B cell (primary cell): ENCODE measurements around the gene AKR1C3.

Experiments
- CTCF ChIP-seq: fragments of 200-600 bp; IDR thresholded peaks from one replicate; pipeline ENCODE4 v1.8.0; 2022; ENCODE audit warnings: antibody characterized with exemption, mild to moderate bottlenecking
- EZH2 ChIP-seq: IDR thresholded peaks from 2 replicates; pipeline ENCODE4 v1.6.1; 2012; ENCODE audit warnings: borderline replicate concordance, low read depth, mild to moderate bottlenecking, moderate library complexity, low read length; ENCODE audit not compliant: insufficient read depth, poor library complexity, severe bottlenecking

GRCh38 chr10:5089865-5090264 lies 4.3 kb upstream of the AKR1C3 start:
- no peak for TF ChIP-seq CTCF
- no peak for TF ChIP-seq EZH2
